Uterus (tissue), 4 donors: ENCODE results near the gene ASIC2. TPM values are rescaled to one million over a fixed set of nuclear protein-coding genes. Genes with fewer than 3 reads are reported as not detected.

Source experiments
- DNase-seq, 2 donors: peaks; one replicate each; pipeline ENCODE4 v3.0.0-alpha.2; 2019 to 2020
- H3K27ac ChIP-seq, 2 donors: fragments of 200-600 bp; sonication (generic); 1 replicate in 1 of 2; 2 replicates in 1 of 2; pipeline ENCODE4 v1.5.1; 2016 to 2018
- H3K27me3 ChIP-seq, 2 donors: fragments of 200-600 bp; sonication (generic); one replicate each; pipeline ENCODE4 v1.5.1; 2018 to 2019; ENCODE audit warnings: control low read depth in 1 of 2
- H3K36me3 ChIP-seq, 2 donors: fragments of 200-600 bp; sonication (generic); one replicate each; pipeline ENCODE4 v1.5.1; 2019; ENCODE audit warnings: control low read depth in 1 of 2
- H3K4me1 ChIP-seq, 2 donors: fragments of 200-600 bp; sonication (generic); one replicate each; pipeline ENCODE4 v1.5.1; 2018 to 2019; ENCODE audit warnings: control low read depth in 1 of 2
- H3K4me3 ChIP-seq, 2 donors: fragments of 200-600 bp; sonication (generic); 1 replicate in 1 of 2; 2 replicates in 1 of 2; pipeline ENCODE4 v1.5.1; 2018 to 2019; ENCODE audit warnings: mild to moderate bottlenecking in 1 of 2
- H3K9me3 ChIP-seq, 2 donors: fragments of 200-600 bp; sonication (generic); one replicate each; pipeline ENCODE4 v1.5.1; 2019; ENCODE audit warnings: control low read depth in 1 of 2
- CTCF ChIP-seq, 4 experiments: fragments of 200-600 bp in 2 of 4; fragments of 450-650 bp in 2 of 4; sonication (generic) in 2 of 4; IDR thresholded peaks; one replicate each; pipeline ENCODE4 v1.5.1; 2016 to 2019; ENCODE audit warnings: antibody characterized with exemption in 4 of 4, mild to moderate bottlenecking in 2 of 4, moderate library complexity in 1 of 4
- POLR2A ChIP-seq, 2 donors: fragments of 450-650 bp; IDR thresholded peaks; one replicate each; pipeline ENCODE4 v1.6.1; 2016; ENCODE audit warnings: antibody characterized with exemption in 2 of 2, mild to moderate bottlenecking in 1 of 2, moderate library complexity in 1 of 2
- intact Hi-C: fragments of 100-400 bp; cut with DNase I; formaldehyde crosslinking; loops from one replicate; pipeline ENCODE4 v1.15.1; 2023; ENCODE audit warnings: low total_unique reads
- total RNA-seq, 4 donors: library from RNA; depleted of rRNA in 3 of 4; stranded (reverse); fragments of >200 nt in 3 of 4; gene quantifications; one replicate each; pipeline versions ENCODE4 v1.1.0 to v1.2.4, GENCODE V29; 2014 to 2023
- donor health status: DM: yes; HTN: yes; CAD: no.

ASIC2 gene
- total RNA-seq, 4 donors from 2014 or later = 1.2 to 1.4 TPM; not detected in 2

GRCh38 chr17:33033176-33033575 is 259.9 kb downstream of the ASIC2 start:
- H3K4me1 ChIP-seq = no peaks in the 10 kb centered on the region
- no peak for TF ChIP-seq POLR2A (IDR thresholded peaks at IDR 0.05)
- no peak for TF ChIP-seq CTCF (IDR thresholded peaks at IDR 0.05)
- H3K9me3 ChIP-seq = no peaks in the 10 kb centered on the region
- intact Hi-C loops = no loop called here
- H3K4me3 ChIP-seq = no peak overlapping the region
- no peak for DNase-seq
- H3K27me3 ChIP-seq = no peaks in the 10 kb centered on the region
- no peaks in the 10 kb centered on the region for H3K36me3 ChIP-seq
- no peak overlapping the region for H3K27ac ChIP-seq

GRCh38 chr17:33028778-33029177 is 264.3 kb downstream of the ASIC2 start:
- TF ChIP-seq CTCF (IDR thresholded peaks at IDR 0.05) (no peak), POLR2A (IDR thresholded peaks at IDR 0.05) (no peak)
- intact Hi-C loops = no loop called here
- DNase-seq = no peak
- H3K36me3 ChIP-seq = no peaks in the 10 kb centered on the region
- no peaks in the 10 kb centered on the region for H3K27me3 ChIP-seq
- H3K4me1 ChIP-seq = no peaks in the 10 kb centered on the region
- no peak overlapping the region for H3K4me3 ChIP-seq
- H3K27ac ChIP-seq = no peak overlapping the region
- no peaks in the 10 kb centered on the region for H3K9me3 ChIP-seq

GRCh38 chr17:33028061-33028460 is 265.0 kb downstream of the ASIC2 start:
- intact Hi-C loops = no loop called here
- TF ChIP-seq CTCF (IDR thresholded peaks at IDR 0.05) (no peak), POLR2A (IDR thresholded peaks at IDR 0.05) (no peak)
- H3K9me3 ChIP-seq = no peaks in the 10 kb centered on the region

GRCh38 chr17:33024688-33025486 is 268.2 kb downstream of the ASIC2 start:
- H3K9me3 ChIP-seq = no peaks in the 10 kb centered on the region
- no peaks in the 10 kb centered on the region for H3K36me3 ChIP-seq
- H3K27ac ChIP-seq = no peak overlapping the region
- TF ChIP-seq POLR2A (IDR thresholded peaks at IDR 0.05) (no peak), CTCF (IDR thresholded peaks at IDR 0.05) (no peak)
- DNase-seq = no peak
- no peaks in the 10 kb centered on the region for H3K4me1 ChIP-seq
- no peak overlapping the region for H3K4me3 ChIP-seq
- intact Hi-C loops = no loop called here
- H3K27me3 ChIP-seq = no peaks in the 10 kb centered on the region

More at GRCh38 chr17:33028061-33028460, 265.0 kb downstream of the ASIC2 start:
- Histone ChIP-seq H3K4me1 (no peaks in the 10 kb centered on the region), H3K36me3 (no peaks in the 10 kb centered on the region), H3K27ac (no peak overlapping the region), H3K4me3 (no peak overlapping the region), H3K27me3 (no peaks in the 10 kb centered on the region)
- DNase-seq = no peak

- Histone ChIP-seq H3K36me3 (no peaks in the 10 kb centered on the region), H3K27ac (no peak overlapping the region), H3K4me3 (no peak overlapping the region), H3K4me1 (no peaks in the 10 kb centered on the region), H3K27me3 (no peaks in the 10 kb centered on the region), H3K9me3 (no peaks in the 10 kb centered on the region)
- intact Hi-C loops = no loop called here
- no peak for DNase-seq
- TF ChIP-seq CTCF (IDR thresholded peaks at IDR 0.05) (no peak), POLR2A (IDR thresholded peaks at IDR 0.05) (no peak)
These were observed 269.3 kb downstream of the ASIC2 start for GRCh38 chr17:33023790-33024189.
